Loucy (cell line): ENCODE measurements around the gene TNFRSF11A.

ENCODE experiments used
- H2AFZ ChIP-seq: fragments of 200-600 bp; sonication (generic); 2 replicates; pipeline ENCODE4 v1.6.0; 2016; ENCODE audit warnings: antibody characterized with exemption, mild to moderate bottlenecking, low read length, moderate library complexity
- H3F3A ChIP-seq: fragments of 200-600 bp; 2 replicates; pipeline ENCODE4 v1.6.0; 2016; ENCODE audit warnings: antibody characterized with exemption, low read depth, mild to moderate bottlenecking
- H3K27me3 ChIP-seq: fragments of 200-600 bp; sonication (generic); 2 replicates; pipeline ENCODE4 v1.6.1; 2014; ENCODE audit warnings: low read length, mild to moderate bottlenecking; ENCODE audit not compliant: insufficient read depth, poor library complexity, severe bottlenecking
- H3K36me3 ChIP-seq: fragments of 200-600 bp; sonication (generic); 2 replicates; pipeline ENCODE4 v1.6.1; 2016; ENCODE audit warnings: low read length; ENCODE audit not compliant: insufficient read depth
- H3K4me1 ChIP-seq: fragments of 200-600 bp; sonication (generic); 2 replicates; pipeline ENCODE4 v1.5.1; 2014; ENCODE audit warnings: low read length, mild to moderate bottlenecking; ENCODE audit not compliant: insufficient read depth, poor library complexity, severe bottlenecking
- H3K4me2 ChIP-seq: fragments of 200-600 bp; sonication (generic); 2 replicates; pipeline ENCODE4 v1.6.0; 2014; ENCODE audit warnings: antibody characterized with exemption, low read length, low read depth, mild to moderate bottlenecking; ENCODE audit not compliant: poor library complexity, severe bottlenecking
- H3K4me3 ChIP-seq: fragments of 200-600 bp; sonication (generic); 2 replicates; pipeline ENCODE4 v1.5.1; 2014; ENCODE audit warnings: low read length, mild to moderate bottlenecking, mixed read lengths; ENCODE audit not compliant: poor library complexity, severe bottlenecking
- H3K79me2 ChIP-seq: fragments of 200-600 bp; sonication (generic); 2 replicates; pipeline ENCODE4 v1.6.1; 2014; ENCODE audit warnings: low read length; ENCODE audit not compliant: insufficient read depth
- H3K9ac ChIP-seq: fragments of 200-600 bp; sonication (generic); 2 replicates; pipeline ENCODE4 v1.6.0; 2014; ENCODE audit warnings: mild to moderate bottlenecking, low read depth, low read length, moderate library complexity; ENCODE audit not compliant: poor library complexity, severe bottlenecking
- H3K9me2 ChIP-seq: fragments of 200-600 bp; sonication (generic); replicated peaks from 2 replicates; pipeline ENCODE4 v1.6.1; 2016; ENCODE audit warnings: low read depth, low read length, mixed read lengths
- H3K9me3 ChIP-seq: fragments of 200-600 bp; sonication (generic); 2 replicates; pipeline ENCODE4 v1.6.1; 2014; ENCODE audit warnings: mild to moderate bottlenecking, antibody characterized with exemption, low read length, low read depth; ENCODE audit not compliant: insufficient read depth
- H4K20me1 ChIP-seq: fragments of 200-600 bp; sonication (generic); 2 replicates; pipeline ENCODE4 v1.6.0; 2014; ENCODE audit warnings: antibody characterized with exemption, low read length, mild to moderate bottlenecking; ENCODE audit not compliant: insufficient read depth, poor library complexity, severe bottlenecking
- CTCF ChIP-seq: fragments of 200-600 bp; sonication (generic); conservative IDR thresholded peaks from 2 replicates; pipeline ENCODE4 v1.5.1; 2014; ENCODE audit warnings: mild to moderate bottlenecking, antibody characterized with exemption, low read length
- EZH2phosphoT487 ChIP-seq: fragments of 200-600 bp; IDR thresholded peaks from 2 replicates; pipeline ENCODE4 v1.6.1; 2018; ENCODE audit warnings: antibody characterized with exemption, mild to moderate bottlenecking, moderate library complexity, borderline replicate concordance

The TNFRSF11A gene

GRCh38 chr18:62282188-62282629 lies 42.9 kb upstream of the TNFRSF11A start:
- no peaks in the 10 kb centered on the region for H3K79me2 ChIP-seq
- no peaks in the 10 kb centered on the region for H3F3A ChIP-seq
- H3K27me3 ChIP-seq = no peaks in the 10 kb centered on the region
- no peak overlapping the region for H2AFZ ChIP-seq
- H3K4me1 ChIP-seq = no peaks in the 10 kb centered on the region
- no peaks in the 10 kb centered on the region for H3K9me2 ChIP-seq
- no peak overlapping the region for H3K9ac ChIP-seq
- H3K4me3 ChIP-seq = no peak overlapping the region
- no peak for TF ChIP-seq EZH2phosphoT487
- H4K20me1 ChIP-seq = no peaks in the 10 kb centered on the region
- H3K4me2 ChIP-seq = no peak overlapping the region
- H3K36me3 ChIP-seq = peaks cover 74% of the 10 kb centered on the region
- no peaks in the 10 kb centered on the region for H3K9me3 ChIP-seq

GRCh38 chr18:62284637-62285036 lies 40.5 kb upstream of the TNFRSF11A start:
- TF ChIP-seq CTCF = no peak
- no peak for TF ChIP-seq EZH2phosphoT487
- Histone ChIP-seq H3K27me3 (no peaks in the 10 kb centered on the region), H2AFZ (no peak overlapping the region), H3K9ac (no peak overlapping the region), H4K20me1 (no peaks in the 10 kb centered on the region), H3K4me1 (no peaks in the 10 kb centered on the region), H3K4me2 (no peak overlapping the region), H3K9me2 (no peaks in the 10 kb centered on the region), H3K9me3 (no peaks in the 10 kb centered on the region), H3F3A (no peaks in the 10 kb centered on the region), H3K79me2 (no peaks in the 10 kb centered on the region), H3K4me3 (no peak overlapping the region), H3K36me3 (peaks cover 87% of the 10 kb centered on the region)

- no peaks in the 10 kb centered on the region for H3K9me2 ChIP-seq
- no peak overlapping the region for H3K4me3 ChIP-seq
- no peak overlapping the region for H3K9ac ChIP-seq
- H3K4me2 ChIP-seq = no peak overlapping the region
- no peaks in the 10 kb centered on the region for H3F3A ChIP-seq
- no peaks in the 10 kb centered on the region for H3K9me3 ChIP-seq
- H3K27me3 ChIP-seq = no peaks in the 10 kb centered on the region
- H3K79me2 ChIP-seq = no peaks in the 10 kb centered on the region
- H2AFZ ChIP-seq = no peak overlapping the region
- no peak for TF ChIP-seq EZH2phosphoT487
- no peak for TF ChIP-seq CTCF
- H3K36me3 ChIP-seq = peaks cover 87% of the 10 kb centered on the region
- H3K4me1 ChIP-seq = no peaks in the 10 kb centered on the region
- H4K20me1 ChIP-seq = no peaks in the 10 kb centered on the region
Observed at GRCh38 chr18:62285281-62285680, 39.8 kb upstream of the TNFRSF11A start.

GRCh38 chr18:62287781-62288664 lies 37.1 kb upstream of the TNFRSF11A start:
- Histone ChIP-seq H3K9ac (no peak overlapping the region), H3K27me3 (no peaks in the 10 kb centered on the region), H3K4me1 (no peaks in the 10 kb centered on the region), H3F3A (no peaks in the 10 kb centered on the region), H3K9me3 (no peaks in the 10 kb centered on the region), H3K4me3 (no peak overlapping the region), H3K36me3 (peaks cover 81% of the 10 kb centered on the region), H3K4me2 (no peak overlapping the region), H4K20me1 (no peaks in the 10 kb centered on the region), H2AFZ (no peak overlapping the region), H3K9me2 (no peaks in the 10 kb centered on the region), H3K79me2 (no peaks in the 10 kb centered on the region)
- TF ChIP-seq CTCF (no peak), EZH2phosphoT487 (no peak)
